ENCODE data around the gene PTCRA.
"Not testable (repeated sequence)": the region's sequence is repeated elsewhere in the genome, so short reads cannot be mapped to it uniquely, and the experiment has no call there.

PTCRA gene

DNA sequence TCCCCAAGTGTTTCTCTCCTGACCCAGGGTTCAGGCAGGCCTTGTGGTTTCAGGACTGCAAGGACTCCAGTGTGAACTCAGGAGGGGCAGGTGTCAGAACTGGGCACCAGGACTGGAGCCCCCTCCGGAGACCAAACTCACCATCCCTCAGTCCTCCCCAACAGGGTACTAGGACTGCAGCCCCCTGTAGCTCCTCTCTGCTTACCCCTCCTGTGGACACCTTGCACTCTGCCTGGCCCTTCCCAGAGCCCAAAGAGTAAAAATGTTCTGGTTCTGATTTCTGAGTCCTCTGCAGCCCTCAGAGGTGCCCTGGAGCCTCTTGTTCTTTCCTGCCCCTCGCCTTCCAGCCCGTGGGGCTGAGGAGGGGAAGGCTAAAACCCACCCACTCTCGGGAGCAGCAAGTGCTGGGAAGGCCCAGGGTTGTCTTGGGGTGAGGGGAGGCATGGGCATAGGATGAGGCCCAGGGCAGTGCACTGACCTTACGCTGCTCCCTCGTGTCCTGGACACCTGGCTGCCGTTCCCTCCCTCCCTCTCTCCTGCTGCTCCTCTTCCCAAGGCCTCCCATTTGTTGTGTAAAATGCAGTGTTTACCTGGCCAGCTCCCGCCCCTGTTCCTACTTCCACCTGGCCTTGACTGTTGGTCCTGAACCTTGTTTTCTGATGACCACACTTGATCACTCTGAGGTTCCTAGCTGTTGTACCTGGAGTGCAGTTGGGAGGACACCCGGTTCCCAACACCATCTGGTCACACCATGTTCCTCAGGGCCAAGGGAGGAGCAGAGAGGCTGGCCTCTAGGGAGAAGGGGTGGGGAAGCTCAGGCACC lies 23.3 kb downstream of the PTCRA start:
- TF ChIP-seq, protein P1, sequence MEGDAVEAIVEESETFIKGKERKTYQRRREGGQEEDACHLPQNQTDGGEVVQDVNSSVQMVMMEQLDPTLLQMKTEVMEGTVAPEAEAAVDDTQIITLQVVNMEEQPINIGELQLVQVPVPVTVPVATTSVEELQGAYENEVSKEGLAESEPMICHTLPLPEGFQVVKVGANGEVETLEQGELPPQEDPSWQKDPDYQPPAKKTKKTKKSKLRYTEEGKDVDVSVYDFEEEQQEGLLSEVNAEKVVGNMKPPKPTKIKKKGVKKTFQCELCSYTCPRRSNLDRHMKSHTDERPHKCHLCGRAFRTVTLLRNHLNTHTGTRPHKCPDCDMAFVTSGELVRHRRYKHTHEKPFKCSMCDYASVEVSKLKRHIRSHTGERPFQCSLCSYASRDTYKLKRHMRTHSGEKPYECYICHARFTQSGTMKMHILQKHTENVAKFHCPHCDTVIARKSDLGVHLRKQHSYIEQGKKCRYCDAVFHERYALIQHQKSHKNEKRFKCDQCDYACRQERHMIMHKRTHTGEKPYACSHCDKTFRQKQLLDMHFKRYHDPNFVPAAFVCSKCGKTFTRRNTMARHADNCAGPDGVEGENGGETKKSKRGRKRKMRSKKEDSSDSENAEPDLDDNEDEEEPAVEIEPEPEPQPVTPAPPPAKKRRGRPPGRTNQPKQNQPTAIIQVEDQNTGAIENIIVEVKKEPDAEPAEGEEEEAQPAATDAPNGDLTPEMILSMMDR (IDR thresholded peaks at IDR 0.05; ENCODE audit: low read depth, low read length) = no peak
- H3K4me3 ChIP-seq (ENCODE audit: low read depth, low read length) = no peak overlapping the region

DNA sequence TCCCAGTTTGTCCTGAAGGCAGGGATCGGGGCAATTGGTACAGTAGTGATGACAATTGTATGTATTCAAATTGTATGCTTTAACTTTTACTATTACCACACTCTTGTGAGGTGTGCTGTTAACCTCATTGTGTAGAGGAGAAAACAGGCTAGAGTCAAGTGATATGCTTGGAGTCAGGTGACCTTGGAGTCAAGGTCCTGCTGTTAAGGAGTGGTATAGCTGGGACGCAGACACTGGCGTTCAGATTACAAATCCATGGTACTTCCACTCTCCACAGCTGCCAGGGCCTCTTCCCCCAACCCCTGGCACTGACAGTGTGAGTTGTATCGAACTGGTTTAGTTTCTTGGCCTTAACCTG lies 23.9 kb downstream of the PTCRA start:
- TF ChIP-seq, protein P1 (IDR thresholded peaks at IDR 0.05; ENCODE audit: low read depth, low read length) = no peak
- H3K4me3 ChIP-seq (ENCODE audit: low read depth, low read length) = no peak overlapping the region

DNA sequence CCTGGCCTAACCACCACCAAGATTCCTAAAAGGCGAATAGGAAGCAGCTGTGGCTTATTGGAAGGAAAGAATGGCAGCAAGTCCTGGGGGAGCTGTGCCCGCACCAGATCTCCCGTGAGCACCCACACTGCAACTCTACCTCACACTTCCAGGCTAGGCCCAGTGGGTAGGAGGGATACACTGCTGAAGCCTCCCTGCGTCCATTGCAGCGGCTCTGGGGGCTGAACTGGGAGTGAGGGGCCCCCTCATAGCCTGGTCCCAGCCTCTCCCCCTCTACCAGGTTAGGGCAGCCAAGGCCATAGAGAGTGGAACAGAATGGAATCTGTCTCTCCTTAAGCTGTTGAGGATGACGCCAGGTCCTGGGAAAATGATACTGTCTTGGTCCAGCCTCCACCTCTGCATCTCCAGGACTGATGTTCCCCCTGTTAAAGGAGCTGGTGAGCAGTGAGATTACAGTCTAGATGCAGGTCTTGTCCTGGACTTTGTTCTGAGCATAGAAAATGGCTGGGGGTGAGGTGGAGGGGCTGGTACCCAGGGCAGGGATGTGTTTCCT lies 24.7 kb downstream of the PTCRA start:
- no peak overlapping the region for H3K4me3 ChIP-seq (ENCODE audit: low read depth, low read length)
- TF ChIP-seq, protein P1 (IDR thresholded peaks at IDR 0.05; ENCODE audit: low read depth, low read length) = no peak

DNA sequence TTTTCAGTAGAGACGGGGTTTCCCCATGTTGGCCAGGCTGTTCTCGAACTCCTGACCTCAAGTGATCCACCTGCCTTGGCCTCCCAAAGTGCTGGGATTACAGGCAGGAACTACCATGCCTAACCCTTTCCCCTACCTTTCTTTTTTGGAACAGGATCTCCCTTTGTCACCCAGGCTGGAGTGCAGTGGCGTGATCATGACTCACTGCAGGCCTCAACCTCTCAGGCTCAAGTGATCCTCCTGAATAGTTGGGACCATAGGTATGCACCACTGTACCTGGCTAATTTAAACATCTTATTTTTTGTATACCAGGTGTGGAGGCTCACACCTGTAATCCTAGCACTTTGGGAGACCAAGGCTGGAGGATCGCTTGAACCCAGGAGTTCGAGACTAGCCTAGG lies 25.5 kb downstream of the PTCRA start:
- H3K4me3 ChIP-seq (ENCODE audit: low read depth, low read length) = not testable (repeated sequence)

DNA sequence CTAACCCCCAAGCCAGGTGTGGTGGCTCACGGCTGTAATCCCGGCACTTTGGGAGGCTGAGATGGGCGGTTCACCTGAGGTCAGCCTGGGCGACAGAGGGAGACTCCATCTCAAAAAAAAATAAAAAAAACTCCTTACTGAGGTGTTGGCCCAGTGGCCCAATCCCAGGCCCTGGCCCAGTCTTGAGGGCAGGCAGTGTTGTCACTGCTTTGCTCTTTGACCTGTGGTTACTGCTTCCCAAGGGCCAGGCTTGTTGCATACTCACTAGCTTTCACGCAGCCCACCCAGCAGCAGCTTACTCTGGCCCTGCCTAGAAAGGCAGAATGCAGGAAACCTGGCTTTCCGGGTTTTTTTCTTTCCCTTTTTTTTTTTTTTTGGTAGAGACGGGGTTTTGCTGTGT lies 26.6 kb downstream of the PTCRA start:
- no peak overlapping the region for H3K4me3 ChIP-seq (ENCODE audit: low read depth, low read length)
- TF ChIP-seq, protein P1 (IDR thresholded peaks at IDR 0.05; ENCODE audit: low read depth, low read length) = no peak

DNA sequence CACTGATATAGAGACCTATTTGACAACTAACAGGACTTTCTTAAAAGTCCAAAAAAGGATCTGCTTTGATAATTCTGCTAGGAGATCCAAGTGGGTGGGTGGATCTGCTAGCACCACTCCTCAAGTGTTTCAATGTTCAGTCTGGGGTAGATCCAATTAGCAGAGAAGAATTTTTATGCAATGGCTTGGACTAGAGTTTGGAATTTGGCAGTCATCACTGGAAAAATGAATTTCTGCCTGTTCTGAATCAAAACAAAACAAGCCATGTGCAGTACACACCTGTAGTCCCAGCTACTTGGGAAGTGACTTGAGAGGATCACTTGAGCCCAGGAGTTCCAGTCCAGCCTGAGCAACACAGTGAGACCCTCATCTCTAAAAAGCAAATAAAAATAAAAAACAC lies 32.1 kb downstream of the PTCRA start:
- H3K4me3 ChIP-seq (ENCODE audit: low read depth, low read length) = no peak overlapping the region
- TF ChIP-seq, protein P1 (IDR thresholded peaks at IDR 0.05; ENCODE audit: low read depth, low read length) = no peak

DNA sequence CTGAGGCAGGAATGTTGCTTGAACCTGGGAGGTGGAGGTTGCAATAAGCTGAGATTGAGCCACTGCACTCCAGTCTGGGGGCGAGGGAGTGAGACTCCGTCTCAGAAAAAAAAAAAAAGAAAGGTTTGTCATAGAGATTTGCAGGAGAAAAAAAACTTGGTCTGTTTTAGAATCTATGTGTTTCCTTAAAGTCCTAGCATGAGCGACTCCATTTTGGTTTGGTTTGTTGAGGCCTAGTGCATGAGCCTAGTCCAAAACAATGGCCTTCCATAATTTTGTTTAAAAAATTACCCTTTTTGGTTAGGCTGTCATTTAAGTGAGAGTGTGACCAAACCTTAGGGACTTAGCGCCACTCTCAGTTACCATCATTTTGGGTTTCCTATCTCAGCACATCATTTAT lies 36.5 kb downstream of the PTCRA start:
- TF ChIP-seq, protein P1 (IDR thresholded peaks at IDR 0.05; ENCODE audit: low read depth, low read length) = no peak
- H3K4me3 ChIP-seq (ENCODE audit: low read depth, low read length) = no peak overlapping the region

DNA sequence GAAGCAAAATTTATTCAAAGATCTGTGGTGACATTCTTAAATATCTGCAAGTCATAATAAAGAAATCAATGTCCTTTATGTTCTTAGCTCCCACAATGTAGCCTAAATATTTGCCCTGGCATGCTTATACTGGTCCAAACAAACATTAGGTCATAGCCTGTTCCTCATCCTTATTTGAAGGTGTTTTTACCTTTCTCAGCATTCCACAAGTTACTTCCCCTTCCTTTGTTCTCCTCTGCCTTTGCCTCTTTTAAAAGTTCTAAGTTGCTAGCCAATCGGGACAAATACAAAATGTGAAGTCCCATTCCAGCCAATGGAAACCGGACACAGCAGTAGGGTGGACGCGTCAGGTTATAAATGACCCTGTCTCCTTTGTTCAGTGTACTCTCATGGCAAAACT lies 38.6 kb downstream of the PTCRA start:
- H3K4me3 ChIP-seq (ENCODE audit: low read depth, low read length) = not testable (repeated sequence)

All from WI38 (cell line).